Prostate gland (tissue), 2 donors: ENCODE data around the gene KSR2. TPM values are rescaled to one million over a fixed set of nuclear protein-coding genes. Genes with fewer than 3 reads are reported as not detected.

Experiments
- DNase-seq: peaks from one replicate; pipeline ENCODE4 v3.0.0-alpha.2; 2019; ENCODE audit warnings: low spot score
- H3K27ac ChIP-seq, 2 donors: fragments of 200-600 bp; sonication (generic); 2 replicates each; pipeline ENCODE4 v1.5.1; 2017 to 2019
- H3K27me3 ChIP-seq: fragments of 200-600 bp; sonication (generic); replicated peaks from 2 replicates; pipeline ENCODE4 v1.5.1; 2019; ENCODE audit not compliant: insufficient read depth
- H3K36me3 ChIP-seq, 2 donors: fragments of 200-600 bp; sonication (generic); 1 replicate in 1 of 2; 2 replicates in 1 of 2; pipeline versions ENCODE4 v1.5.1 to v1.8.1; 2017 to 2019
- H3K4me1 ChIP-seq: fragments of 200-600 bp; sonication (generic); replicated peaks from 2 replicates; pipeline ENCODE4 v1.5.1; 2019
- H3K4me3 ChIP-seq, 2 donors: fragments of 200-600 bp; sonication (generic); 2 replicates each; pipeline ENCODE4 v1.5.1; 2017 to 2019
- H3K9me3 ChIP-seq: fragments of 200-600 bp; sonication (generic); 2 replicates; pipeline ENCODE4 v1.5.1; 2017
- CTCF ChIP-seq, 4 experiments: fragments of 200-600 bp in 2 of 4; fragments of 450-650 bp in 2 of 4; sonication (generic) in 2 of 4; IDR thresholded peaks; 1 replicate in 3 of 4; 2 replicates in 1 of 4; pipeline ENCODE4 v1.5.1; 2016 to 2019; ENCODE audit warnings: antibody characterized with exemption in 4 of 4, mild to moderate bottlenecking in 2 of 4, moderate library complexity in 2 of 4
- POLR2A ChIP-seq: fragments of 450-650 bp; IDR thresholded peaks from one replicate; pipeline ENCODE4 v1.6.1; 2016; ENCODE audit warnings: antibody characterized with exemption, mild to moderate bottlenecking
- POLR2AphosphoS5 ChIP-seq: sonication (generic); formaldehyde crosslinking; IDR thresholded peaks from one replicate; pipeline ENCODE4 v1.6.1; 2017; ENCODE audit warnings: antibody characterized with exemption
- WGBS: methylation state at CpG from one replicate; pipeline ENCODE4 v1.1.5; 2018; 5-methylcytosine and 5-hydroxymethylcytosine counted together
- intact Hi-C: fragments of 100-400 bp; cut with DNase I; formaldehyde crosslinking; loops from one replicate; pipeline ENCODE4 v1.14.2; 2022
- total RNA-seq, 2 donors: library from RNA; depleted of rRNA; stranded (reverse); fragments of >200 nt; gene quantifications; one replicate each; pipeline ENCODE4 v1.1.0, GENCODE V29; 2016

The KSR2 gene
- total RNA-seq, 2 donors from 2014 or later: 1.0 to 1.7 TPM

DNA sequence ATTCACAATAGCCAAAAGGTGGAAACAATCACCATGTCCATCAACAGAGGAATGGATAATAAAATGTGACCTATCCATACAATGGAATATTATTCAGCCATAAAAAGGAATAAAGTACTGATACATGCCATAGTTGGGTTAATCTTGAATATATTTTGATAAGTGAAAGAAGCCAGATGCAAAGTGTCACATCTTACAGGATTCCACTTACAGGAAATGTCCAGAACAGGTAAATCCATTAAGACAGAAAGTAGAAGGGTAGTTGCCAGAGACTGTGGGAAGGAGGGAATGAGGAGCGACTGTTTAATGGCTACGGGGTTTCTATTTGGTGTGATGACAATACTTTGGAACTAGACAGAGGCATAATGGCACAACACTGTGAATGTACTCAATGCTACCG is 171.6 kb downstream of the KSR2 start:
- Histone ChIP-seq H3K4me1 (no peaks in the 10 kb centered on the region), H3K27ac (no peak overlapping the region), H3K27me3 (no peaks in the 10 kb centered on the region), H3K36me3 (no peaks in the 10 kb centered on the region), H3K4me3 (no peak overlapping the region), H3K9me3 (no peaks in the 10 kb centered on the region)
- WGBS: 95% methylated on average over 3 of the region's 3 CpGs
- DNase-seq: no peak
- TF ChIP-seq POLR2AphosphoS5 (no peak), POLR2A (no peak), CTCF (IDR thresholded peaks at IDR 0.05) (no peak)
- intact Hi-C loops: no loop called here

- no peaks in the 10 kb centered on the region for H3K27me3 ChIP-seq
- WGBS: 88% methylated on average over 8 of the region's 8 CpGs
- peaks cover 5% of the 10 kb centered on the region for H3K4me1 ChIP-seq
- H3K36me3 ChIP-seq: no peaks in the 10 kb centered on the region
- H3K9me3 ChIP-seq: no peaks in the 10 kb centered on the region
- no peak overlapping the region for H3K4me3 ChIP-seq
- no peak for DNase-seq
- TF ChIP-seq CTCF (IDR thresholded peaks at IDR 0.05) (no peak), POLR2AphosphoS5 (no peak), POLR2A (no peak)
- H3K27ac ChIP-seq: no peak overlapping the region
- intact Hi-C loops: no loop called here
These were observed 175.8 kb downstream of the KSR2 start for GRCh38 chr12:117792877-117793424.

DNA sequence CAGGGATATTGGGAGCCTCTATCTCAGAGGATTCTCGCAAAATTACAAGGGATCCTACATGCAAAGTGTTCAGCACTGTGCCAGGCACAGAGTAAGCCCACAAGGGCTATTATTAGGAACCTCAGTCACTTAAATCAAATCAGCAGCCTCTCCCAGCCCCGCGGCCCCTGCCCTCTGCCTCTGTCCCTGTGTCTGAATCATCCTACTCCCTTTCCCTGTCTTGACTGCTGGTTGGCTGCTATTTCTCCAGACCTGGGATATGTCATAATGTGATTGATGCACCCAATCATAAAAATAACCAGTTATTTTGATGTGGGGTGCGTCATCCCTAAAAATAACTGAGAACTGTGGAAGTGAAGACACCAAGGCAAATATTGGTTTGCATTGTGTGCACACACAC is 176.3 kb downstream of the KSR2 start:
- WGBS: 81% methylated on average over 4 of the region's 4 CpGs
- DNase-seq: no peak
- no peaks in the 10 kb centered on the region for H3K36me3 ChIP-seq

GRCh38 chr12:117790948-117791347 is 177.8 kb downstream of the KSR2 start:
- Histone ChIP-seq H3K9me3 (no peaks in the 10 kb centered on the region), H3K36me3 (no peaks in the 10 kb centered on the region), H3K27me3 (no peaks in the 10 kb centered on the region), H3K4me1 (peaks cover 5% of the 10 kb centered on the region), H3K4me3 (no peak overlapping the region), H3K27ac (no peak overlapping the region)
- TF ChIP-seq CTCF (IDR thresholded peaks at IDR 0.05) (no peak), POLR2A (no peak), POLR2AphosphoS5 (no peak)
- intact Hi-C loops: no loop called here
- 58% methylated on average over 2 of the region's 2 CpGs for WGBS
- DNase-seq: no peak

More for the DNA sequence above, 176.3 kb downstream of the KSR2 start:
- TF ChIP-seq POLR2A (no peak), POLR2AphosphoS5 (no peak), CTCF (IDR thresholded peaks at IDR 0.05) (no peak)
- no peaks in the 10 kb centered on the region for H3K9me3 ChIP-seq
- H3K27me3 ChIP-seq: no peaks in the 10 kb centered on the region
- no peak overlapping the region for H3K4me3 ChIP-seq
- no peak overlapping the region for H3K27ac ChIP-seq
- H3K4me1 ChIP-seq: peaks cover 5% of the 10 kb centered on the region
- intact Hi-C loops: no loop called here

- TF ChIP-seq POLR2AphosphoS5 (no peak), CTCF (IDR thresholded peaks at IDR 0.05) (no peak), POLR2A (no peak)
- Histone ChIP-seq H3K9me3 (no peaks in the 10 kb centered on the region), H3K4me1 (peaks cover 5% of the 10 kb centered on the region), H3K27ac (no peak overlapping the region), H3K27me3 (no peaks in the 10 kb centered on the region), H3K36me3 (no peaks in the 10 kb centered on the region), H3K4me3 (no peak overlapping the region)
- intact Hi-C loops: no loop called here
- 61% methylated on average over 2 of the region's 2 CpGs for WGBS
- DNase-seq: no peak
These were observed 178.6 kb downstream of the KSR2 start for GRCh38 chr12:117790198-117790597.
